Measurements from ENCODE around the gene FGGY. TPM values are rescaled to one million over a fixed set of nuclear protein-coding genes. Genes with fewer than 3 reads are reported as not detected.

Gene FGGY
- total and polyA plus RNA-seq, 11 donors = 7.2 to 42.9 (median 32.0) TPM

DNA sequence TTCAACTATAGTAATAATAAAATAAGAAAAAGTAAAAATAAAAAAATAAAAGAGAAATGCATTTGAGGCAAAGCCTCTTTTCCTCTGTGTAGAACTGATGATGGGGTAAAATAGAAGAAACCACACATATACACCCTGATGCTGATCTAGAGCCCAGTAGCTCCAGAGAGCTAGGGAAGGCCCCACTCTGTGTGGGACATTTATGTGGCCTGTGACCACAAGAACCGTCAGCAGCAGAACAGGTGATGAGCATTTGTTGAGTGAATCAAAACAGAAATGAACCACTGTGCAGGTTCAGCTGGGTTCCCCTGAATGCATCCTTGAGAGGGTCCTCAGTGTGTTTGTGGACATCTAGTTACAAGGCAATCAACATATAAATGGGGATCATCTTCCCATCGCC is 296.0 kb downstream of the FGGY start:
- intact Hi-C loops (cut with DNase I) = no loop called here
- DNase-seq (no peak), ATAC-seq (no peak)
- Histone ChIP-seq H3K36me3 (no peaks in the 10 kb centered on the region), H3K4me3 (no peak overlapping the region), H3K27me3 (no peaks in the 10 kb centered on the region), H3K4me1 (peaks cover 0 to 15% (median 10%) of the 10 kb centered on the region in 12 donors), H3K27ac (no peak overlapping the region), H3K9me3 (peaks cover 0 to 6% (median 0%) of the 10 kb centered on the region in 12 donors)
- TF ChIP-seq POLR2A (IDR thresholded peaks at IDR 0.05) = no peak
- TF ChIP-seq, protein P1, sequence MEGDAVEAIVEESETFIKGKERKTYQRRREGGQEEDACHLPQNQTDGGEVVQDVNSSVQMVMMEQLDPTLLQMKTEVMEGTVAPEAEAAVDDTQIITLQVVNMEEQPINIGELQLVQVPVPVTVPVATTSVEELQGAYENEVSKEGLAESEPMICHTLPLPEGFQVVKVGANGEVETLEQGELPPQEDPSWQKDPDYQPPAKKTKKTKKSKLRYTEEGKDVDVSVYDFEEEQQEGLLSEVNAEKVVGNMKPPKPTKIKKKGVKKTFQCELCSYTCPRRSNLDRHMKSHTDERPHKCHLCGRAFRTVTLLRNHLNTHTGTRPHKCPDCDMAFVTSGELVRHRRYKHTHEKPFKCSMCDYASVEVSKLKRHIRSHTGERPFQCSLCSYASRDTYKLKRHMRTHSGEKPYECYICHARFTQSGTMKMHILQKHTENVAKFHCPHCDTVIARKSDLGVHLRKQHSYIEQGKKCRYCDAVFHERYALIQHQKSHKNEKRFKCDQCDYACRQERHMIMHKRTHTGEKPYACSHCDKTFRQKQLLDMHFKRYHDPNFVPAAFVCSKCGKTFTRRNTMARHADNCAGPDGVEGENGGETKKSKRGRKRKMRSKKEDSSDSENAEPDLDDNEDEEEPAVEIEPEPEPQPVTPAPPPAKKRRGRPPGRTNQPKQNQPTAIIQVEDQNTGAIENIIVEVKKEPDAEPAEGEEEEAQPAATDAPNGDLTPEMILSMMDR (IDR thresholded peaks at IDR 0.05) = no peak
- WGBS, 4 donors = 93 to 97% (median 95%) methylated on average over 2 of the region's 2 CpGs

DNA sequence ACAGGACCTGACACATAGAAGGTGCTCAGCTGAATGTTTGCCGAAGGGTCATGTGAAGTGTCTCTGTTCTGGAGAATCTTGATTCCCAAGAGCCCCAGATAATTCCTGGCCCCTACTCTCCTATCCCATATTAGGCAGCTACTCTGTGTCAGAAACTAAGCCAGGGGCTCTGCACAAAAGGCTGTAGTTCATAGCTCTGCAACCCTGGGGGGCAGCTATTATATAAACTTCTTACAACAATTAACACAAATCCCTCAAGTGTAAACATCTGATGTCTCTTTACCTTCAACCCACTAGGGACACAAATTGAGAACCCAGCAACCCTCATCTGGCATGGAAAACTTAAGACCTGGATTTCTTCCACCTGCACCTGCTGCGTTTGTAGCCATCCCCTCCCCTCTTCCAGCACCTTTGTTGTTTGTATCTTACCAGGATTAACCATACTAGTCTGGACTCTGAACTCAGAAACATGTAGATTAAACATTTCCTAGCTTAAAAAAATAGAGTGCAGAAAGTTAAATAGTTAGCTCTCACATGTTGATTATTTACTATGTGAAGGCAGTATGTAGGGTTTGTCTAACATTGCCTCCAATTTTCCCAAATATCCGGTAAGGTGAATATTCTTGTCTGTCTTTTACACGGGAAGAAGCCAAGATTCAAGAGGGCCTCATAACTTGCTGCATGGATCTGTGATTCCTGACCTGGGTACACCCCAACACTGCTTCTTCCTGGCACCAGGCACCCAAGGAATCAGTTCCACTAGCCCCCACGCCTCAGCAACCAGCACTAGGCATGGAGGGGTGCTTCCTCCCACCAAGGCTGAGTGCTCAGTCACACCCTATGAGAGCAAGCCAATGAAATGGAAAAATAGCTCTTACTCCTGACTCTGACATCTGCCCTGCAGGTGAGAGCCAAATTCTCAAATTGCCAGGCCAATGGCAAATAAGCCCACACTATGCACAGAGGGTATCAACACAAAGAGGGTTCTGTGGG is 297.2 kb downstream of the FGGY start:
- WGBS, 4 donors = 91 to 96% (median 95%) methylated on average over 5 of the region's 5 CpGs
- Histone ChIP-seq H3K4me3 (no peak overlapping the region), H3K9me3 (peaks cover 0 to 6% (median 0%) of the 10 kb centered on the region in 12 donors), H3K36me3 (no peaks in the 10 kb centered on the region), H3K27ac (peak overlapping the region in 1 of 12 donors; percentile 24), H3K4me1 (peaks cover 0 to 15% (median 10%) of the 10 kb centered on the region in 12 donors), H3K27me3 (no peaks in the 10 kb centered on the region)
- intact Hi-C loops (cut with DNase I) = no loop called here
- TF ChIP-seq, protein P1 (IDR thresholded peaks at IDR 0.05) = no peak
- no peak for TF ChIP-seq POLR2A (IDR thresholded peaks at IDR 0.05)
- DNase-seq (no peak), ATAC-seq (peak in 1 of 4 donors; percentile 11)

DNA sequence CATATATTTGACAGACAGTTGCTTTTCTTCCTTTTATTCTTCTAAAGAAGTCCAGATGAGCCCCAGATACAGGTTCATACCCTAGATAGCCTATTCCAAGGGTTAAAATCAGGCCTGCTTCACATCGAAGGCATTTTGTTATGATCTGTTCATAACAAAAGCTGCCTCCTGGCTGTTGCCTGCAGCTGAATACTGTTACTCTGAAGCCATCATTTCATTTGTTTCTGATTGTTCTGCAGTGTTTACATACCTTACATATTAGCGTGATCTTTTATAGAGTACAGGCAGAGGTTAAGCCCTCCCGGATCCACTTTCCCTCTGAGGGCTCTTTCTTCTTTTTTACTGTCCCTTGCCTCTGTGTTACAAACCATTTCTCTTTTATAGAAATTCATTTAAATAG is 298.9 kb downstream of the FGGY start:
- intact Hi-C loops (cut with DNase I) = loop anchor here in 1 of 10 donors (2.0 kb wide), 1 partner anchor 203 kb away; no protein-coding TSS in a partner anchor
- DNase-seq (no peak), ATAC-seq (no peak)
- Histone ChIP-seq H3K4me3 (no peak overlapping the region), H3K36me3 (no peaks in the 10 kb centered on the region), H3K27me3 (no peaks in the 10 kb centered on the region), H3K27ac (peak overlapping the region in 5 of 12 donors; percentile 19 to 73 (median 34)), H3K4me1 (peaks cover 0 to 15% (median 10%) of the 10 kb centered on the region in 12 donors), H3K9me3 (peaks cover 0 to 6% (median 0%) of the 10 kb centered on the region in 12 donors)
- 58 to 65% (median 61%) methylated on average over 3 of the region's 3 CpGs for WGBS, 4 donors
- no peak for TF ChIP-seq POLR2A (IDR thresholded peaks at IDR 0.05)
- TF ChIP-seq, protein P1 (IDR thresholded peaks at IDR 0.05) = no peak

DNA sequence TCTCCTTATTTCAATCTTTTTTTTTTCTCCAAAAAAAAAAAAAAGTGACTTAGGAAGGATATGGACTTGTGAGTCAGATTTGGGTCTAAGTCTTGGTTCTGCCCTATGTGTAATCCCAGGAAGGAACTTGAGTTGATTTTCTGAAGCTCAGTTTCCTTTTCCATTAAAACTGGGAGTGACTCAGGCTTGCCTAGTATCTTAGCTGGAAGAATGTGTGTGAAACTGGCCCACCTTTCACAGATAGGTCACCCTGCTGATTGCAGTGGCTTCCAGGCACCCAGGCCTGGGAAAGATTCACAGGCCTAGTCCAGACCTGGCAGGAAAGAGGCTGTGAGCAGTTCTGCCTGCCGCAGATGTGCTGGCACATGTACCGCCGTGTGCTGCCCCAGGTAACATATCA is 299.5 kb downstream of the FGGY start:
- ATAC-seq = peak in 3 of 4 donors; percentile 64 to 76 (median 72)

More for the DNA sequence above, 299.5 kb downstream of the FGGY start:
- peak overlapping the region in 7 of 12 donors; percentile 1 to 73 (median 34) for H3K27ac ChIP-seq
- peak in 3 of 5 donors; percentile 18 to 50 (median 34) for DNase-seq
- peaks cover 0 to 2% (median 0%) of the 10 kb centered on the region in 12 donors for H3K9me3 ChIP-seq
- WGBS, 4 donors = 37 to 78% (median 58%) methylated on average over 3 of the region's 3 CpGs
- no peak overlapping the region for H3K4me3 ChIP-seq
- H3K36me3 ChIP-seq = no peaks in the 10 kb centered on the region
- intact Hi-C loops (cut with DNase I) = loop anchor here in 1 of 10 donors (2.0 kb wide), 1 partner anchor 204 kb away; no protein-coding TSS in a partner anchor
- no peak for TF ChIP-seq POLR2A (IDR thresholded peaks at IDR 0.05)
- TF ChIP-seq, protein P1 (IDR thresholded peaks at IDR 0.05) = no peak
- peaks cover 0 to 17% (median 10%) of the 10 kb centered on the region in 12 donors for H3K4me1 ChIP-seq
- no peaks in the 10 kb centered on the region for H3K27me3 ChIP-seq
